SK-N-SH (cell line): ENCODE results near the gene P2RX5. TPM values are rescaled to one million over a fixed set of nuclear protein-coding genes. Genes with fewer than 3 reads are reported as not detected.

ENCODE experiments used
- CTCF ChIA-PET: fragments of 300-600, 350-600 bp; formaldehyde crosslinking; extraction: SDS; loops from one replicate; lab custom pipeline; 2021; lab: Yijun Ruan, JAX
- POLR2A ChIA-PET: fragments of 350-600 bp; sonication (Branson Sonifier 250); formaldehyde crosslinking; extraction: SDS; loops from one replicate; lab custom pipeline; 2020; ENCODE audit warnings: antibody characterized with exemption, inconsistent platforms; lab: Yijun Ruan, JAX
- DNase-seq: peaks from one replicate; pipeline ENCODE4 v3.0.0; 2012
- H2AFZ ChIP-seq: fragments of 200-600 bp; sonication (generic); 2 replicates; pipeline ENCODE4 v1.8.1; 2016; ENCODE audit warnings: antibody characterized with exemption, mild to moderate bottlenecking, low read depth
- H3F3A ChIP-seq: fragments of 200-600 bp; sonication (generic); replicated peaks from 2 replicates; pipeline ENCODE3; 2016; ENCODE audit warnings: antibody characterized with exemption, mild to moderate bottlenecking; ENCODE audit not compliant: insufficient read depth
- H3K27ac ChIP-seq, 2 experiments: fragments of 200-500 bp in 1 of 2; fragments of 200-600 bp in 1 of 2; sonication (Bioruptor generic) in 1 of 2; sonication (generic), shearing (Covaris generic) in 1 of 2; 2 replicates each; pipeline versions ENCODE4 v1.5.1 to v1.6.1; 2014 to 2016; ENCODE audit warnings: low read depth in 2 of 2, inconsistent platforms in 1 of 2, low read length in 1 of 2, mild to moderate bottlenecking in 1 of 2, mixed read lengths in 1 of 2
- H3K27me3 ChIP-seq: fragments of 200-600 bp; sonication (generic), shearing (Covaris generic); 2 replicates; pipeline ENCODE4 v1.6.1; 2016; ENCODE audit warnings: mixed run types; ENCODE audit not compliant: insufficient read depth
- H3K36me3 ChIP-seq, 2 experiments: fragments of 200-500 bp in 1 of 2; fragments of 200-600 bp in 1 of 2; sonication (Bioruptor generic) in 1 of 2; sonication (generic) in 1 of 2; replicated peaks in 1 of 2; 2 replicates each; pipeline versions ENCODE3 to v1.5.1; 2014 to 2016; ENCODE audit warnings: low read length in 1 of 2, mild to moderate bottlenecking in 1 of 2; ENCODE audit not compliant: insufficient read depth in 2 of 2, control insufficient read depth in 1 of 2
- H3K4me1 ChIP-seq, 2 experiments: fragments of 200-500 bp in 1 of 2; fragments of 200-600 bp in 1 of 2; sonication (Bioruptor generic) in 1 of 2; sonication (generic), shearing (Covaris generic) in 1 of 2; 2 replicates each; pipeline versions ENCODE4 v1.5.1 to v1.6.1; 2014 to 2016; ENCODE audit warnings: low read depth in 1 of 2, low read length in 1 of 2, mixed run types in 1 of 2; ENCODE audit not compliant: insufficient read depth in 2 of 2, control insufficient read depth in 1 of 2
- H3K4me2 ChIP-seq: fragments of 200-600 bp; sonication (generic), shearing (Covaris generic); 2 replicates; pipeline ENCODE4 v1.6.1; 2017; ENCODE audit warnings: mixed run types
- H3K4me3 ChIP-seq, 2 experiments: fragments of 200-500 bp in 1 of 2; fragments of 200-600 bp in 1 of 2; sonication (Bioruptor generic) in 1 of 2; sonication (generic), shearing (Covaris generic) in 1 of 2; 2 replicates each; pipeline versions ENCODE4 v1.5.1 to v1.8.1; 2014 to 2016; ENCODE audit warnings: low read depth in 2 of 2, inconsistent platforms in 1 of 2, low read length in 1 of 2, mild to moderate bottlenecking in 1 of 2, mixed read lengths in 1 of 2, moderate library complexity in 1 of 2
- H3K79me2 ChIP-seq: fragments of 200-600 bp; sonication (generic); 2 replicates; pipeline ENCODE4 v1.8.1; 2017; ENCODE audit warnings: mild to moderate bottlenecking; ENCODE audit not compliant: insufficient read depth
- H3K9ac ChIP-seq: fragments of 200-600 bp; sonication (generic); 2 replicates; pipeline ENCODE4 v1.6.1; 2017; ENCODE audit warnings: mixed run types
- H3K9me2 ChIP-seq: fragments of 200-600 bp; sonication (generic); 2 replicates; pipeline ENCODE4 v1.6.1; 2017; ENCODE audit warnings: mixed run types
- H3K9me3 ChIP-seq: fragments of 200-600 bp; sonication (generic); 2 replicates; pipeline ENCODE4 v1.6.1; 2017; ENCODE audit warnings: mixed run types, mild to moderate bottlenecking, moderate library complexity
- H4K20me1 ChIP-seq: fragments of 200-600 bp; sonication (generic); 2 replicates; pipeline ENCODE4 v1.6.1; 2017; ENCODE audit warnings: mild to moderate bottlenecking, mixed run types; ENCODE audit not compliant: insufficient read depth
- EP300 ChIP-seq, 2 experiments: IDR thresholded peaks; 2 replicates each; pipeline versions ENCODE4 v1.4.0 to v1.6.1; 2012; ENCODE audit warnings: borderline replicate concordance in 1 of 2, low read depth in 1 of 2, low read length in 1 of 2
- FOSL2 ChIP-seq: IDR thresholded peaks from 2 replicates; pipeline ENCODE4 v1.4.0; 2012; ENCODE audit warnings: low read depth, mild to moderate bottlenecking, moderate library complexity, borderline replicate concordance
- FOXJ3 ChIP-seq: sonication (generic); formaldehyde crosslinking; IDR thresholded peaks from 2 replicates; pipeline ENCODE4 v1.5.1; 2020; ENCODE audit warnings: mild to moderate bottlenecking, missing genetic modification reagents
- GATA2 ChIP-seq: sonication (generic); formaldehyde crosslinking; IDR thresholded peaks from 2 replicates; pipeline ENCODE4 v1.5.0; 2020; ENCODE audit warnings: mild to moderate bottlenecking, missing genetic modification reagents
- JUND ChIP-seq: IDR thresholded peaks from 2 replicates; pipeline ENCODE4 v1.4.0; 2012
- NFIC ChIP-seq: IDR thresholded peaks from 2 replicates; pipeline ENCODE4 v1.4.0; 2012; ENCODE audit warnings: borderline replicate concordance
- NRF1 ChIP-seq: IDR thresholded peaks from 2 replicates; pipeline ENCODE4 v1.6.1; 2012; ENCODE audit warnings: low read depth, mild to moderate bottlenecking, low read length
- POLR2AphosphoS5 ChIP-seq: IDR thresholded peaks from 2 replicates; pipeline ENCODE4 v1.6.1; 2012; ENCODE audit warnings: low read depth, low read length
- RAD21 ChIP-seq: IDR thresholded peaks from 2 replicates; pipeline ENCODE4 v1.6.1; 2012; ENCODE audit warnings: mild to moderate bottlenecking, low read length
- SIN3A ChIP-seq: IDR thresholded peaks from 2 replicates; pipeline ENCODE4 v1.6.1; 2012; ENCODE audit warnings: low read depth, mild to moderate bottlenecking, low read length, moderate library complexity, borderline replicate concordance
- TCF12 ChIP-seq: IDR thresholded peaks from 2 replicates; pipeline ENCODE4 v1.4.0; 2012
- TEAD4 ChIP-seq: IDR thresholded peaks from 2 replicates; pipeline ENCODE4 v1.4.0; 2012; ENCODE audit warnings: mild to moderate bottlenecking, borderline replicate concordance; ENCODE audit not compliant: insufficient read depth
- YY1 ChIP-seq: IDR thresholded peaks from 2 replicates; pipeline ENCODE4 v1.4.0; 2012; ENCODE audit warnings: low read depth, mild to moderate bottlenecking
- WGBS: methylation state at CpG from one replicate; pipeline ENCODE4 v1.1.6; 2017; ENCODE audit warnings: low lambda C conversion rate; 5-methylcytosine and 5-hydroxymethylcytosine counted together
- polyA plus RNA-seq, 3 experiments: library from polyadenylated mRNA; depleted of rRNA; stranded (reverse); fragments of >200 nt; gene quantifications; 2 replicates each; pipeline ENCODE4 v1.2.3, GENCODE V29; 2012
- TF ChIP-seq, protein P1 (sequence below): fragments of 150-350 bp; IDR thresholded peaks from 2 replicates; pipeline ENCODE4 v1.6.1; 2016; ENCODE audit warnings: mild to moderate bottlenecking, low read depth, low read length
- TF ChIP-seq, protein P2 (sequence below): IDR thresholded peaks from 2 replicates; pipeline ENCODE4; 2012
- TF ChIP-seq, protein P3 (sequence below): fragments of 200-600 bp; sonication (generic); IDR thresholded peaks from 2 replicates; pipeline ENCODE4 v1.6.1; 2017; ENCODE audit warnings: antibody characterized with exemption, mild to moderate bottlenecking, moderate library complexity
- TF ChIP-seq, protein P4 (sequence below): IDR thresholded peaks from 2 replicates; pipeline ENCODE4 v1.4.0; 2012; ENCODE audit warnings: low read depth, borderline replicate concordance
- TF ChIP-seq, protein P5 (sequence below): IDR thresholded peaks from 2 replicates; pipeline ENCODE4 v1.4.0; 2012; ENCODE audit warnings: low read depth, borderline replicate concordance

P2RX5 gene
- polyA plus RNA-seq, 1 of the 3 experiments (the other 2 are of a cell fraction), result 0.97 TPM

DNA sequence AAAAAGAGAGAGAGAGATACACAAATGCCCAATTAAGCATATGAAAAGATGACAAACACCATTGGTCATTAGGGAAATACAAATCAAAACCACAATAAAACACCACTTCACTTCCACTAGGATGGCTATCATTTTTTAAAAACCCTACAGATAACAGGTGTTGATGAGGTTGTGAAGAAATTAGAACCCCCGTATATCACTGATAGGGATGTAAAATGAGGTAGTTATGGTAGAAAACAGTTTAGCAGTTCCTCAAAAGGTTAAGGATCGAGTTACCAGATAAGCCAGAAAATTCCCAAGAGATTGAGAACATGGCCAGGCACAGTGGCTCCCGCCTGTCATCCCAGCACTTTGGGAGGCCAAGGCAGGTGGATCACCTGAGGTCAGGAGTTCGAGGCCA, 2.8 kb downstream of the P2RX5 start:
- Histone ChIP-seq H3K36me3 (no peaks in the 10 kb centered on the region), H2AFZ (no peak overlapping the region), H3K79me2 (no peaks in the 10 kb centered on the region), H3K4me2 (no peak overlapping the region), H3K27me3 (no peaks in the 10 kb centered on the region), H4K20me1 (no peaks in the 10 kb centered on the region), H3K9ac (no peak overlapping the region), H3K27ac (no peak overlapping the region), H3F3A (no peaks in the 10 kb centered on the region), H3K4me3 (no peak overlapping the region), H3K4me1 (peaks cover 0 to 13% of the 10 kb centered on the region in 2 experiments; a peak in 1 of 4 replicates), H3K9me2 (no peaks in the 10 kb centered on the region), H3K9me3 (no peaks in the 10 kb centered on the region)
- POLR2A ChIA-PET, result no interaction called here
- WGBS, result 83% methylated on average over 4 of the region's 4 CpGs
- TF ChIP-seq, protein P1, sequence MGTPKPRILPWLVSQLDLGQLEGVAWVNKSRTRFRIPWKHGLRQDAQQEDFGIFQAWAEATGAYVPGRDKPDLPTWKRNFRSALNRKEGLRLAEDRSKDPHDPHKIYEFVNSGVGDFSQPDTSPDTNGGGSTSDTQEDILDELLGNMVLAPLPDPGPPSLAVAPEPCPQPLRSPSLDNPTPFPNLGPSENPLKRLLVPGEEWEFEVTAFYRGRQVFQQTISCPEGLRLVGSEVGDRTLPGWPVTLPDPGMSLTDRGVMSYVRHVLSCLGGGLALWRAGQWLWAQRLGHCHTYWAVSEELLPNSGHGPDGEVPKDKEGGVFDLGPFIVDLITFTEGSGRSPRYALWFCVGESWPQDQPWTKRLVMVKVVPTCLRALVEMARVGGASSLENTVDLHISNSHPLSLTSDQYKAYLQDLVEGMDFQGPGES, result no peak
- no peak for TF ChIP-seq FOXJ3 (CRISPR knock-in tag)
- TF ChIP-seq TEAD4, result no peak
- TF ChIP-seq, protein P2, sequence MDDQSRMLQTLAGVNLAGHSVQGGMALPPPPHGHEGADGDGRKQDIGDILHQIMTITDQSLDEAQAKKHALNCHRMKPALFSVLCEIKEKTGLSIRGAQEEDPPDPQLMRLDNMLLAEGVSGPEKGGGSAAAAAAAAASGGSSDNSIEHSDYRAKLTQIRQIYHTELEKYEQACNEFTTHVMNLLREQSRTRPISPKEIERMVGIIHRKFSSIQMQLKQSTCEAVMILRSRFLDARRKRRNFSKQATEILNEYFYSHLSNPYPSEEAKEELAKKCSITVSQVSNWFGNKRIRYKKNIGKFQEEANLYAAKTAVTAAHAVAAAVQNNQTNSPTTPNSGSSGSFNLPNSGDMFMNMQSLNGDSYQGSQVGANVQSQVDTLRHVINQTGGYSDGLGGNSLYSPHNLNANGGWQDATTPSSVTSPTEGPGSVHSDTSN, result no peak
- no peak for TF ChIP-seq GATA2 (CRISPR knock-in tag)
- no peak for TF ChIP-seq YY1
- TF ChIP-seq, protein P3, sequence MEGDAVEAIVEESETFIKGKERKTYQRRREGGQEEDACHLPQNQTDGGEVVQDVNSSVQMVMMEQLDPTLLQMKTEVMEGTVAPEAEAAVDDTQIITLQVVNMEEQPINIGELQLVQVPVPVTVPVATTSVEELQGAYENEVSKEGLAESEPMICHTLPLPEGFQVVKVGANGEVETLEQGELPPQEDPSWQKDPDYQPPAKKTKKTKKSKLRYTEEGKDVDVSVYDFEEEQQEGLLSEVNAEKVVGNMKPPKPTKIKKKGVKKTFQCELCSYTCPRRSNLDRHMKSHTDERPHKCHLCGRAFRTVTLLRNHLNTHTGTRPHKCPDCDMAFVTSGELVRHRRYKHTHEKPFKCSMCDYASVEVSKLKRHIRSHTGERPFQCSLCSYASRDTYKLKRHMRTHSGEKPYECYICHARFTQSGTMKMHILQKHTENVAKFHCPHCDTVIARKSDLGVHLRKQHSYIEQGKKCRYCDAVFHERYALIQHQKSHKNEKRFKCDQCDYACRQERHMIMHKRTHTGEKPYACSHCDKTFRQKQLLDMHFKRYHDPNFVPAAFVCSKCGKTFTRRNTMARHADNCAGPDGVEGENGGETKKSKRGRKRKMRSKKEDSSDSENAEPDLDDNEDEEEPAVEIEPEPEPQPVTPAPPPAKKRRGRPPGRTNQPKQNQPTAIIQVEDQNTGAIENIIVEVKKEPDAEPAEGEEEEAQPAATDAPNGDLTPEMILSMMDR, result no peak
- no peak for TF ChIP-seq NFIC
- no peak for TF ChIP-seq EP300 (IDR thresholded peaks at IDR 0.05; ENCODE audit: borderline replicate concordance in 1 of 2, low read depth in 1 of 2, low read length in 1 of 2)
- TF ChIP-seq, protein P4, sequence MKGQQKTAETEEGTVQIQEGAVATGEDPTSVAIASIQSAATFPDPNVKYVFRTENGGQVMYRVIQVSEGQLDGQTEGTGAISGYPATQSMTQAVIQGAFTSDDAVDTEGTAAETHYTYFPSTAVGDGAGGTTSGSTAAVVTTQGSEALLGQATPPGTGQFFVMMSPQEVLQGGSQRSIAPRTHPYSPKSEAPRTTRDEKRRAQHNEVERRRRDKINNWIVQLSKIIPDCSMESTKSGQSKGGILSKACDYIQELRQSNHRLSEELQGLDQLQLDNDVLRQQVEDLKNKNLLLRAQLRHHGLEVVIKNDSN, result no peak
- TF ChIP-seq SIN3A, result no peak
- no peak for TF ChIP-seq POLR2AphosphoS5
- CTCF ChIA-PET, result interaction anchor here (1.2 to 4.3 kb wide), 3 partner anchors 10 to 153 kb away, joined by 3 to 28 read pairs (median 6); partner anchors contain the start of gene NCBP3
- no peak for DNase-seq

DNA sequence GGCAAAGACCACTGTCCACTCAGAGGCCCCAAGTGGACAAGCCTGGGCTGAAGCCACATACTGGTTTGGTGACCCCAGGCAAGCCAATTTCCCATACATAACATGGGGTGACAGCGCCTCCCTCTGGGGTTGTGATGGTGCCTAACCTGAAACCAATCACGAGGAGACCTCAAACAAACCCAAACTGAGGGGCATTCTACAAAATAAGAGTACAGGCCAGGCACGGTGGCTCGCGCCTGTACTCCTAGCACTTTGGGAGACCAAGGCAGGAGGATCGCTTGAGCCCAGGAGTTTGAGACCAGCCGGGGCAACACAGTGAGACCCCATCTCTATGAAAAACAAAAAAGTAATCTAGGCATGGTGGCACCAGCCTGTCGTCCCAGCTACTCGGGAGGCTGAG, 3.6 kb downstream of the P2RX5 start:
- no peak for TF ChIP-seq POLR2AphosphoS5
- TF ChIP-seq JUND, result no peak
- TF ChIP-seq, protein P5, sequence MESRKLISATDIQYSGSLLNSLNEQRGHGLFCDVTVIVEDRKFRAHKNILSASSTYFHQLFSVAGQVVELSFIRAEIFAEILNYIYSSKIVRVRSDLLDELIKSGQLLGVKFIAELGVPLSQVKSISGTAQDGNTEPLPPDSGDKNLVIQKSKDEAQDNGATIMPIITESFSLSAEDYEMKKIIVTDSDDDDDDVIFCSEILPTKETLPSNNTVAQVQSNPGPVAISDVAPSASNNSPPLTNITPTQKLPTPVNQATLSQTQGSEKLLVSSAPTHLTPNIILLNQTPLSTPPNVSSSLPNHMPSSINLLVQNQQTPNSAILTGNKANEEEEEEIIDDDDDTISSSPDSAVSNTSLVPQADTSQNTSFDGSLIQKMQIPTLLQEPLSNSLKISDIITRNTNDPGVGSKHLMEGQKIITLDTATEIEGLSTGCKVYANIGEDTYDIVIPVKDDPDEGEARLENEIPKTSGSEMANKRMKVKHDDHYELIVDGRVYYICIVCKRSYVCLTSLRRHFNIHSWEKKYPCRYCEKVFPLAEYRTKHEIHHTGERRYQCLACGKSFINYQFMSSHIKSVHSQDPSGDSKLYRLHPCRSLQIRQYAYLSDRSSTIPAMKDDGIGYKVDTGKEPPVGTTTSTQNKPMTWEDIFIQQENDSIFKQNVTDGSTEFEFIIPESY, result no peak
- TF ChIP-seq FOSL2, result no peak
- TF ChIP-seq, protein P3, result peak; percentile 16; the same call in 1 of the 2 replicates
- no peak for TF ChIP-seq NRF1
- TF ChIP-seq RAD21, result no peak
- TF ChIP-seq TCF12, result no peak
- DNase-seq, result no peak

More for the DNA sequence above, 3.6 kb downstream of the P2RX5 start:
- POLR2A ChIA-PET, result no interaction called here
- Histone ChIP-seq H3K9me3 (no peaks in the 10 kb centered on the region), H3K4me3 (no peak overlapping the region), H3K9me2 (no peaks in the 10 kb centered on the region), H3K27ac (no peak overlapping the region), H2AFZ (no peak overlapping the region), H4K20me1 (no peaks in the 10 kb centered on the region), H3K79me2 (no peaks in the 10 kb centered on the region), H3F3A (no peaks in the 10 kb centered on the region), H3K9ac (no peak overlapping the region), H3K27me3 (no peaks in the 10 kb centered on the region), H3K36me3 (no peaks in the 10 kb centered on the region), H3K4me2 (no peak overlapping the region), H3K4me1 (peaks cover 0 to 13% of the 10 kb centered on the region in 2 experiments; a peak in 1 of 4 replicates)
- 83% methylated on average over 9 of the region's 9 CpGs for WGBS
- CTCF ChIA-PET, result interaction anchor here (1.7 to 4.3 kb wide), 2 partner anchors 9 to 45 kb away, joined by 6 to 28 read pairs; no protein-coding TSS in a partner anchor
